GM23338 (cell line): ENCODE data around the gene NFATC1. TPM values are rescaled to one million over a fixed set of nuclear protein-coding genes. Genes with fewer than 3 reads are reported as not detected.

Source experiments
- ATAC-seq: fragments of 200-7000 bp; cut with Tn5 transposase; 3 replicates; pipeline ENCODE4 v1.9.1; 2020
- DNase-seq: peaks from one replicate; pipeline ENCODE4 v3.0.0-alpha.2; 2015; ENCODE audit warnings: low spot score
- H2AFZ ChIP-seq: fragments of 200-600 bp; sonication (generic); 2 replicates; pipeline ENCODE4 v1.8.0; 2016; ENCODE audit warnings: antibody characterized with exemption, mild to moderate bottlenecking, moderate library complexity
- H3F3A ChIP-seq: fragments of 200-600 bp; sonication (generic); replicated peaks from 2 replicates; pipeline ENCODE4 v1.8.0; 2017; ENCODE audit warnings: antibody characterized with exemption, mixed run types, low read depth
- H3K27ac ChIP-seq: fragments of 200-600 bp; sonication (generic); 2 replicates; pipeline ENCODE4 v1.6.1; 2016; ENCODE audit warnings: low read depth
- H3K27me3 ChIP-seq: fragments of 200-600 bp; sonication (generic); 2 replicates; pipeline ENCODE4 v1.8.0; 2016; ENCODE audit warnings: mild to moderate bottlenecking, mixed run types, moderate library complexity; ENCODE audit not compliant: insufficient read depth
- H3K36me3 ChIP-seq: fragments of 200-600 bp; sonication (generic); 2 replicates; pipeline ENCODE4 v1.8.0; 2016; ENCODE audit warnings: mild to moderate bottlenecking; ENCODE audit not compliant: insufficient read depth
- H3K4me1 ChIP-seq: fragments of 200-600 bp; sonication (generic); 2 replicates; pipeline ENCODE4 v1.8.0; 2016; ENCODE audit warnings: mild to moderate bottlenecking, moderate library complexity; ENCODE audit not compliant: insufficient read depth
- H3K4me2 ChIP-seq: fragments of 200-600 bp; sonication (generic); 2 replicates; pipeline ENCODE4 v1.7.1; 2017; ENCODE audit warnings: mixed run types
- H3K4me3 ChIP-seq: fragments of 200-600 bp; sonication (generic); 2 replicates; pipeline ENCODE4 v1.6.1; 2016; ENCODE audit warnings: mixed run types
- H3K79me2 ChIP-seq: fragments of 200-600 bp; sonication (generic); replicated peaks from 2 replicates; pipeline ENCODE4 v1.8.0; 2017; ENCODE audit warnings: mild to moderate bottlenecking; ENCODE audit not compliant: insufficient read depth
- H3K9me2 ChIP-seq: fragments of 200-600 bp; sonication (generic); 2 replicates; pipeline ENCODE4 v1.8.0; 2017; ENCODE audit not compliant: insufficient read depth
- H4K20me1 ChIP-seq: fragments of 200-600 bp; sonication (generic); replicated peaks from 2 replicates; pipeline ENCODE4 v1.8.0; 2017; ENCODE audit warnings: mild to moderate bottlenecking; ENCODE audit not compliant: insufficient read depth
- H3K27ac Mint-ChIP-seq: 2 replicates; pipeline ENCODE4 v1.8.0; 2020; ENCODE audit warnings: inconsistent platforms, mild to moderate bottlenecking, moderate library complexity, mixed read lengths
- H3K27me3 Mint-ChIP-seq: 3 replicates; pipeline ENCODE4 v1.8.0; 2022; ENCODE audit warnings: low read depth, mild to moderate bottlenecking, moderate library complexity, mixed read lengths, inconsistent platforms; ENCODE audit not compliant: insufficient read depth, poor library complexity
- H3K36me3 Mint-ChIP-seq: 3 replicates; pipeline ENCODE4 v1.8.0; 2021; ENCODE audit warnings: low read depth, mild to moderate bottlenecking, inconsistent platforms, moderate library complexity, mixed read lengths
- H3K4me1 Mint-ChIP-seq: 3 replicates; pipeline ENCODE4 v1.8.0; 2020; ENCODE audit warnings: mild to moderate bottlenecking, inconsistent platforms, mixed read lengths
- H3K4me3 Mint-ChIP-seq: 3 replicates; pipeline ENCODE4 v1.8.0; 2021; ENCODE audit warnings: moderate library complexity, mild to moderate bottlenecking, inconsistent platforms, mixed read lengths
- H3K9me3 Mint-ChIP-seq: 3 replicates; pipeline ENCODE4 v1.8.0; 2020; ENCODE audit warnings: moderate library complexity, mild to moderate bottlenecking, inconsistent platforms, mixed read lengths
- CREB1 ChIP-seq: fragments of 250-450 bp; sonication (Bioruptor Pico); IDR thresholded peaks from 2 replicates; pipeline ENCODE4 v1.5.0; 2020; ENCODE audit warnings: low read depth, mild to moderate bottlenecking, moderate library complexity
- EZH2 ChIP-seq: fragments of 200-600 bp; sonication (generic); IDR thresholded peaks from one replicate; pipeline ENCODE4 v1.8.0; 2017; ENCODE audit warnings: antibody characterized with exemption, mild to moderate bottlenecking, low read depth; ENCODE audit not compliant: unreplicated experiment
- JUNB ChIP-seq: IDR thresholded peaks from one replicate; pipeline ENCODE4 v1.6.1; 2016; ENCODE audit warnings: antibody characterized with exemption; ENCODE audit not compliant: unreplicated experiment
- ZNF331 ChIP-seq: fragments of 250-450 bp; sonication (Bioruptor Pico); IDR thresholded peaks from 2 replicates; pipeline ENCODE4 v1.5.0; 2020; ENCODE audit warnings: low read depth, mild to moderate bottlenecking, moderate library complexity
- ZNF462 ChIP-seq: fragments of 250-450 bp; sonication (Bioruptor Pico); IDR thresholded peaks from 2 replicates; pipeline ENCODE4 v1.5.0; 2020; ENCODE audit warnings: mild to moderate bottlenecking, moderate library complexity
- polyA plus RNA-seq: library from polyadenylated mRNA; unstranded; fragments of >200 nt; fragmentation: Nextera tagmentation; extraction: Ambion mirVana; gene quantifications from 2 replicates; pipeline ENCODE4 v1.2.1, GENCODE V29; 2016
- total RNA-seq: library from RNA; depleted of rRNA; stranded (reverse); fragments of >200 nt; shearing (Covaris generic); gene quantifications from 2 replicates; pipeline ENCODE4 v1.2.3, GENCODE V29; 2014
- TF ChIP-seq, protein P1 (sequence below): IDR thresholded peaks from one replicate; pipeline ENCODE4 v1.6.1; 2018; ENCODE audit warnings: antibody characterized with exemption; ENCODE audit not compliant: unreplicated experiment

The NFATC1 gene
- total and polyA plus RNA-seq, 2 experiments from 2014 or later, result 3.9 to 6.4 TPM

- TF ChIP-seq ZNF462 (CRISPR knock-in tag) (no peak), EZH2 (no peak), JUNB (no peak)
These were observed 181.1 kb downstream of the NFATC1 start (continued) for GRCh38 chr18:79576686-79577351.

GRCh38 chr18:79577451-79578395 lies 182.0 kb downstream of the NFATC1 start:
- no peaks in the 10 kb centered on the region for H3K4me1 ChIP-seq
- H3K9me2 ChIP-seq, result no peaks in the 10 kb centered on the region
- DNase-seq, result no peak
- Mint-ChIP-seq H3K4me3 (no peak overlapping the region), H3K36me3 (no peaks in the 10 kb centered on the region), H3K9me3 (peaks cover 8% of the 10 kb centered on the region; the same call in 2 of the 3 replicates), H3K4me1 (no peaks in the 10 kb centered on the region), H3K27ac (no peak overlapping the region), H3K27me3 (peaks cover 4% of the 10 kb centered on the region)
- H3K79me2 ChIP-seq, result no peaks in the 10 kb centered on the region
- H2AFZ ChIP-seq, result no peak overlapping the region
- no peaks in the 10 kb centered on the region for H3K27me3 ChIP-seq
- no peak overlapping the region for H3K4me2 ChIP-seq
- peaks cover 11% of the 10 kb centered on the region for H3F3A ChIP-seq
- H3K27ac ChIP-seq, result no peak overlapping the region
- no peak for ATAC-seq
- H3K4me3 ChIP-seq, result no peak overlapping the region
- no peaks in the 10 kb centered on the region for H3K36me3 ChIP-seq
- no peaks in the 10 kb centered on the region for H4K20me1 ChIP-seq
- TF ChIP-seq, protein P1, sequence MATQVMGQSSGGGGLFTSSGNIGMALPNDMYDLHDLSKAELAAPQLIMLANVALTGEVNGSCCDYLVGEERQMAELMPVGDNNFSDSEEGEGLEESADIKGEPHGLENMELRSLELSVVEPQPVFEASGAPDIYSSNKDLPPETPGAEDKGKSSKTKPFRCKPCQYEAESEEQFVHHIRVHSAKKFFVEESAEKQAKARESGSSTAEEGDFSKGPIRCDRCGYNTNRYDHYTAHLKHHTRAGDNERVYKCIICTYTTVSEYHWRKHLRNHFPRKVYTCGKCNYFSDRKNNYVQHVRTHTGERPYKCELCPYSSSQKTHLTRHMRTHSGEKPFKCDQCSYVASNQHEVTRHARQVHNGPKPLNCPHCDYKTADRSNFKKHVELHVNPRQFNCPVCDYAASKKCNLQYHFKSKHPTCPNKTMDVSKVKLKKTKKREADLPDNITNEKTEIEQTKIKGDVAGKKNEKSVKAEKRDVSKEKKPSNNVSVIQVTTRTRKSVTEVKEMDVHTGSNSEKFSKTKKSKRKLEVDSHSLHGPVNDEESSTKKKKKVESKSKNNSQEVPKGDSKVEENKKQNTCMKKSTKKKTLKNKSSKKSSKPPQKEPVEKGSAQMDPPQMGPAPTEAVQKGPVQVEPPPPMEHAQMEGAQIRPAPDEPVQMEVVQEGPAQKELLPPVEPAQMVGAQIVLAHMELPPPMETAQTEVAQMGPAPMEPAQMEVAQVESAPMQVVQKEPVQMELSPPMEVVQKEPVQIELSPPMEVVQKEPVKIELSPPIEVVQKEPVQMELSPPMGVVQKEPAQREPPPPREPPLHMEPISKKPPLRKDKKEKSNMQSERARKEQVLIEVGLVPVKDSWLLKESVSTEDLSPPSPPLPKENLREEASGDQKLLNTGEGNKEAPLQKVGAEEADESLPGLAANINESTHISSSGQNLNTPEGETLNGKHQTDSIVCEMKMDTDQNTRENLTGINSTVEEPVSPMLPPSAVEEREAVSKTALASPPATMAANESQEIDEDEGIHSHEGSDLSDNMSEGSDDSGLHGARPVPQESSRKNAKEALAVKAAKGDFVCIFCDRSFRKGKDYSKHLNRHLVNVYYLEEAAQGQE, result no peak
- TF ChIP-seq JUNB, result no peak
- TF ChIP-seq CREB1 (CRISPR knock-in tag), result no peak
- no peak for TF ChIP-seq ZNF331 (CRISPR knock-in tag)
